ENCODE data around the gene RAMP1.

The RAMP1 gene

DNA sequence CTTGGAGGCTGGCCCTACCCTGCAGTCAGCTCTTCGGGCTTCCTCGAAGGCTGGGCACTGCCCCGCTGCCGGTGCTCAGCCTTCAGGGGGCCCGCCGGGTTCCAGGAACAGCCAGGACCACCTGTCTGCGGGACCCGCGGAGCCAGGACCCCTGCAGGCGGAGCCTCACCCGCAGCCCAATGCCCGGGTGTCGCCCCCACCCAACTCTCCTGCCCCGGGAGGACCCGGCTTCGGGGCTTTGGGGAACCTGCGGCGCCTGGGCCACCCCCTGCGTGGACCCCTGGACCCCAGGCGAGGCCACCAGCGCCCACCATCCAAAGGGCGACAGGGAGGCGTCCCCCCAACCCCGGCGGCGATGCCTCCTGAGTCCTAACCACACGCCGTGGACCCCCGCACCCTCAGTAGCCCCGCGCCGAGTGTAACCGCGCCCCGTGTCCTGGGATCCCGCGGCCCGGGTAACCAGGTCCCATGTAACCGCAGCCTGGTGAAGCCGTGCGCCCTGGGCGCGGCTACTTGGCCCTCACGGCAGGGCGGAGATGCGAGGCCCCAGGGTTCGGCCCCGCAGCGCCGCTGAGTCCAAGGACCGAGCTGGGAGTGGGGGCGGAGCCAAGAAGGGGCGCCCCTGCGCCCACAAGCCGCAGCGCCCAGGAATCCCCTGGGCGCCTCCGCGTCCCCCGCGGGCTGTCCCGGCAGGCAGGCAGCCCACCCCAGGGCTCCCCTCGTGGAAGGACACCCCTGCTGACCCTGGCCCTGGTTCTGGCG is 96.4 kb downstream of the RAMP1 start:
- no peak for DNase-seq

DNA sequence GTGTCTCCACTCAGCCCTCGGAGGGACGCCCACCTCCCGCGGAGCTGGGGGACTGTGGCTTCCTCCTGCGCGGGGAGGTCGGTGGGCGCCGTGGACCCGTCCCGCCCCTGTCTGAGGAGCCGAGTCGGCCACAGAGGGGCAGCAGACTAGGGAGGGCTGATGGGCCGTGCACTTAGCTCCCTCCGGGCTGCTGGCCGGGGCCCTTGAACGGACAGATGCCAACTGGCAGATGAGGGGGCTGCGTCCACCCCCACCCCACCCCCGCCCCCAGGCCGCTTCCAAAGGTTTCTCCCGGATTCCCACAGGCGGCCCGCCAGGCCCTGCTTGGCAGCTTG is 96.9 kb downstream of the RAMP1 start:
- DNase-seq, result no peak

DNA sequence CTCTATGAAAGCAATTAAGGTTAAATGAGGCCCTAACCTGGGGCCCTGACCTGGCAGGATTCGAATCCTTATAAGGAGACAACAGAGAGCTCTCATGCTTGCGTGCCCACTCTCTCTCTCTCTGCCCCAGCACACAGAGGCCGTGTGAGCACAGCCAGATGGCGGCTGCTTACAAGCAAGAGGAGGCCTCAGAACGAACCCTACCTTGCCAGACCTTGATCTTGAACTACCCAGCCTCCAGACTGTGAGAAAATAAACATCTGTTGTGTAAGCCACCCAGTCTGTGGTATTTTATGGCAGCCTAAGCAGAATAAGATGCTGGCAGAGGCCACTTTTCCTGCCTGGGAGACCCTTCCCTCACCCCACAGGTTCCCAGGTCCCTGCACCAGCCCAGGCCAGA is 102.2 kb downstream of the RAMP1 start:
- no peak for DNase-seq

Measured in activated CD4-positive, alpha-beta T cell treated with anti-CD3 and anti-CD28 coated beads, Interleukin-2, amount 50 U/mL, for 48 hours (primary cell).